HG03097 (cell line): ENCODE data around the gene STARD3.
"Not testable (repeated sequence)": the region's sequence is repeated elsewhere in the genome, so short reads cannot be mapped to it uniquely, and the experiment has no call there.

Experiments
- ATAC-seq: cut with Tn5 transposase; IDR thresholded peaks from one replicate; pipeline ENCODE4 v1.9.1; 2021; ENCODE audit not compliant: unreplicated experiment, low FRiP score

The STARD3 gene

GRCh38 chr17:39636927-39637736 lies at the start of gene STARD3:
Gene STARD3 (plus strand): TSS chr17:39637144. CDS start chr17:39653532, 16,388 bp downstream.
- peak; percentile 50 for ATAC-seq

- not testable (repeated sequence) for ATAC-seq
Measured at GRCh38 chr17:39590180-39590579, 46.8 kb upstream of the STARD3 start.

GRCh38 chr17:39591958-39592954 lies 44.7 kb upstream of the STARD3 start:
- ATAC-seq = no peak

GRCh38 chr17:39593371-39593770 lies 43.6 kb upstream of the STARD3 start:
- no peak for ATAC-seq

GRCh38 chr17:39595294-39595693 lies 41.6 kb upstream of the STARD3 start:
- no peak for ATAC-seq

GRCh38 chr17:39595928-39596510 lies 40.9 kb upstream of the STARD3 start:
- ATAC-seq = no peak

- ATAC-seq = no peak
Measured at GRCh38 chr17:39596543-39597267, 40.2 kb upstream of the STARD3 start.

GRCh38 chr17:39597372-39598046 lies 39.4 kb upstream of the STARD3 start:
- no peak for ATAC-seq

- no peak for ATAC-seq
Measured at GRCh38 chr17:39598047-39598481, 38.9 kb upstream of the STARD3 start.

GRCh38 chr17:39598630-39599003 lies 38.3 kb upstream of the STARD3 start:
- no peak for ATAC-seq

- ATAC-seq = no peak
Measured at GRCh38 chr17:39599004-39599664, 37.8 kb upstream of the STARD3 start.

GRCh38 chr17:39599665-39600231 lies 37.2 kb upstream of the STARD3 start:
- ATAC-seq = no peak

- ATAC-seq = no peak
Measured at GRCh38 chr17:39600288-39600996, 36.5 kb upstream of the STARD3 start.

GRCh38 chr17:39600997-39601597 lies 35.8 kb upstream of the STARD3 start:
- ATAC-seq = no peak

- ATAC-seq = no peak
Measured at GRCh38 chr17:39601758-39602532, 35.0 kb upstream of the STARD3 start.

- ATAC-seq = no peak
Measured at GRCh38 chr17:39602533-39603303, 34.2 kb upstream of the STARD3 start.
